Small intestine (tissue), 7 donors: ENCODE data around the gene RIPOR3. TPM values are rescaled to one million over a fixed set of nuclear protein-coding genes. Genes with fewer than 3 reads are reported as not detected.
"Not testable (repeated sequence)": the region's sequence is repeated elsewhere in the genome, so short reads cannot be mapped to it uniquely, and the experiment has no call there.

Experiments
- DNase-seq, 2 donors: peaks; one replicate each; pipeline versions ENCODE4 v3.0.0 to v3.0.0-alpha.2; 2013
- FAIRE-seq: peaks from 2 replicates; lab custom pipeline; 2012; peaks lifted over from hg19 to GRCh38; lab: Jason Lieb, UNC
- H3K27ac ChIP-seq, 3 donors: one replicate each; pipeline ENCODE4 v1.5.1; 2013; ENCODE audit warnings: low read length in 2 of 3, mild to moderate bottlenecking in 2 of 3, control low read depth in 1 of 3, inconsistent platforms in 1 of 3, low read depth in 1 of 3, moderate library complexity in 1 of 3
- H3K27me3 ChIP-seq, 3 donors: one replicate each; pipeline ENCODE4 v1.6.1; 2013; ENCODE audit warnings: low read length in 3 of 3, inconsistent platforms in 1 of 3; ENCODE audit not compliant: control insufficient read depth in 3 of 3, insufficient read depth in 3 of 3
- H3K36me3 ChIP-seq, 3 donors: one replicate each; pipeline ENCODE4 v1.6.1; 2013; ENCODE audit warnings: low read length in 3 of 3, inconsistent platforms in 1 of 3, low read depth in 1 of 3, mild to moderate bottlenecking in 1 of 3, moderate library complexity in 1 of 3; ENCODE audit not compliant: control insufficient read depth in 3 of 3, insufficient read depth in 2 of 3
- H3K4me1 ChIP-seq, 3 donors: one replicate each; pipeline ENCODE4 v1.6.1; 2013; ENCODE audit warnings: low read length in 2 of 3, inconsistent platforms in 1 of 3, low read depth in 1 of 3, mild to moderate bottlenecking in 1 of 3, moderate library complexity in 1 of 3; ENCODE audit not compliant: control insufficient read depth in 3 of 3, insufficient read depth in 2 of 3
- H3K4me3 ChIP-seq, 3 donors: one replicate each; pipeline ENCODE4 v1.5.1; 2013; ENCODE audit warnings: low read length in 3 of 3, control low read depth in 1 of 3, inconsistent platforms in 1 of 3, low read depth in 1 of 3, mild to moderate bottlenecking in 1 of 3, moderate library complexity in 1 of 3
- H3K9me3 ChIP-seq, 2 donors: one replicate each; pipeline ENCODE4 v1.6.1; 2013; ENCODE audit warnings: low read depth in 1 of 2, low read length in 1 of 2; ENCODE audit not compliant: control insufficient read depth in 2 of 2, insufficient read depth in 1 of 2
- WGBS, 3 donors: extraction: QIAGEN DNeasy Blood & Tissue Kit; methylation state at CpG; one replicate each; pipeline ENCODE4 v1.1.7; 2013; 5-methylcytosine and 5-hydroxymethylcytosine counted together
- polyA plus RNA-seq, 4 donors: library from polyadenylated mRNA; stranded (reverse) in 3 of 4; unstranded in 1 of 4; fragments of 200-250 nt in 3 of 4; fragments of 120-200 nt in 1 of 4; gene quantifications; one replicate each; pipeline versions ENCODE4 v1.2.1 to v1.2.3, GENCODE V29; 2013
- donor health status: healthy with polysubstance abuse.
- donor health status: control.
- donor health status: control.
- donor health status: Bipolar disorder and iron deficiency.
- donor health status: healthy.

Gene RIPOR3
- polyA plus RNA-seq, 4 donors = 0.22 to 10.9 (median 3.2) TPM

GRCh38 chr20:50607436-50607835, 83.9 kb downstream of the RIPOR3 start:
- FAIRE-seq (no peak), DNase-seq (no peak)
- H3K27me3 ChIP-seq = no peaks in the 10 kb centered on the region

GRCh38 chr20:50605136-50605535, 86.2 kb downstream of the RIPOR3 start:
- H3K36me3 ChIP-seq = peaks cover 0 to 7% (median 2%) of the 10 kb centered on the region in 3 donors
- WGBS, 3 donors = 90 to 93% (median 91%) methylated on average over 5 of the region's 5 CpGs

More at GRCh38 chr20:50607436-50607835, 83.9 kb downstream of the RIPOR3 start:
- H3K4me3 ChIP-seq = no peak overlapping the region
- peaks cover 0 to 2% (median 2%) of the 10 kb centered on the region in 3 donors for H3K36me3 ChIP-seq
- H3K4me1 ChIP-seq = no peaks in the 10 kb centered on the region
- H3K9me3 ChIP-seq = no peaks in the 10 kb centered on the region
- no peak overlapping the region for H3K27ac ChIP-seq
- WGBS, 3 donors = 76 to 92% (median 83%) methylated on average over 9 of the region's 9 CpGs

DNA sequence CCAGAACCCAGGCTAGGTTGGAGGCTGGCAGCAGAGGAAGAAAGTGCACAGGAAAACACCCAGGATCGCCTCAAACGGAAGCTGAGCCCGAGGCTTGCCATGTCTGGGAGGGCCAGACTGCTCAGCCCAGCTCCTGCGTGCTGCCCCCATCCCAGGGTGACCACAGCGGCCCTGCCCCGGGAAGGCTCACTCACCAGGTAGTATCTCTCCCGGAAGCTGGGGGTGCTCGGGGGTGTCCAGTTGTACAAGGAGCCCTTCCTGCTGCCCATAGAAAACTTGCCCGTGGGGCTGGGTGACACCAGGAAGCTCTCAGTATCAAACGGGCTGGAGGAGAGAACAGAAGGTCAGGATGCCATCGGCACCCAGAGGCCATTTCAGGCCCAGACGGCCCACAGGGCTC, 86.9 kb downstream of the RIPOR3 start:
- 91 to 92% (median 91%) methylated on average over 12 of the region's 12 CpGs for WGBS, 3 donors
- no peak for DNase-seq

More at GRCh38 chr20:50605136-50605535, 86.2 kb downstream of the RIPOR3 start:
- DNase-seq (no peak), FAIRE-seq (no peak)
- Histone ChIP-seq H3K4me1 (no peaks in the 10 kb centered on the region), H3K4me3 (no peak overlapping the region), H3K27me3 (no peaks in the 10 kb centered on the region), H3K9me3 (no peaks in the 10 kb centered on the region), H3K27ac (no peak overlapping the region)

DNA sequence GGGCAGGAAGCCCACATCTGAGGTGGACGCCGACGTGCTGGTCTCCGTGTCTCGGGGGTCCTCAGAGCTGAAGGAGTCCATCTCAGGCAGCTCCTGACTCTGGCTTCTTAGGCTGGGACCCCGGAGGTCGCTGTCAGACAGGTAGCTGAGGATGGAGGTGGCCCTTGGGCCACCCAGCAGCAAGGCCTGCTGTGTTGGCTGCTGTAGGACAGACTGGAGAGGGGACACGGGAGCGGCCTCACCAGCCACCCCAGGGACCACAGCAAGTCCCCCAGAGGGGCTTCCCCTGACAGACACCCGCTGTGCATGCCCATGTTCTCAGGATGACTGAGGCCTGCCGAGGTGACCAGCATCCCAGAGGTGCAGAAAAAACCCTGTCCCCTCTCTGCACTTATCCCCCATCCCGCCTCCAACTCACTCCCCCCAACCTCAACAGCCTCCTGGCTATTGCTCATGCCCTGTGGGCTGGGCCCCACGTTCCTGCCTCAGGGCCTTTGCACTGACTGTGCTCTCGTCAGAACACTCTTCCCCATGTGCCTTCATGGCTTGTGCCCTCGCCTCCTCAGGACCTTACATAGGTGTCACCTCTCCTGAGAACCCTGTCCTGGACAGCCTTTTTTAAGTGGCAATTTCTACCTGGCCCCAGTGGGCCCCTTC, 88.8 kb downstream of the RIPOR3 start:
- H3K9me3 ChIP-seq = no peaks in the 10 kb centered on the region
- peaks cover 0 to 7% (median 0%) of the 10 kb centered on the region in 3 donors for H3K36me3 ChIP-seq
- H3K27me3 ChIP-seq = no peaks in the 10 kb centered on the region
- no peaks in the 10 kb centered on the region for H3K4me1 ChIP-seq
- H3K4me3 ChIP-seq = no peak overlapping the region
- no peak overlapping the region for H3K27ac ChIP-seq
- no peak for FAIRE-seq
- WGBS, 3 donors = 91 to 92% (median 91%) methylated on average over 15 of the region's 15 CpGs
- no peak for DNase-seq

More for the DNA sequence above, 86.9 kb downstream of the RIPOR3 start:
- Histone ChIP-seq H3K4me1 (no peaks in the 10 kb centered on the region), H3K27me3 (no peaks in the 10 kb centered on the region), H3K9me3 (no peaks in the 10 kb centered on the region), H3K27ac (no peak overlapping the region), H3K36me3 (peaks cover 0 to 7% (median 2%) of the 10 kb centered on the region in 3 donors), H3K4me3 (no peak overlapping the region)
- no peak for FAIRE-seq

GRCh38 chr20:50601511-50602431, 89.6 kb downstream of the RIPOR3 start:
- WGBS, 3 donors = 69 to 81% (median 72%) methylated on average over 29 to 33 of the region's 33 CpGs
- no peak for DNase-seq
- Histone ChIP-seq H3K36me3 (peaks cover 0 to 7% (median 0%) of the 10 kb centered on the region in 3 donors), H3K27ac (no peak overlapping the region), H3K27me3 (no peaks in the 10 kb centered on the region), H3K9me3 (no peaks in the 10 kb centered on the region), H3K4me1 (no peaks in the 10 kb centered on the region), H3K4me3 (no peak overlapping the region)
- FAIRE-seq = no peak

DNA sequence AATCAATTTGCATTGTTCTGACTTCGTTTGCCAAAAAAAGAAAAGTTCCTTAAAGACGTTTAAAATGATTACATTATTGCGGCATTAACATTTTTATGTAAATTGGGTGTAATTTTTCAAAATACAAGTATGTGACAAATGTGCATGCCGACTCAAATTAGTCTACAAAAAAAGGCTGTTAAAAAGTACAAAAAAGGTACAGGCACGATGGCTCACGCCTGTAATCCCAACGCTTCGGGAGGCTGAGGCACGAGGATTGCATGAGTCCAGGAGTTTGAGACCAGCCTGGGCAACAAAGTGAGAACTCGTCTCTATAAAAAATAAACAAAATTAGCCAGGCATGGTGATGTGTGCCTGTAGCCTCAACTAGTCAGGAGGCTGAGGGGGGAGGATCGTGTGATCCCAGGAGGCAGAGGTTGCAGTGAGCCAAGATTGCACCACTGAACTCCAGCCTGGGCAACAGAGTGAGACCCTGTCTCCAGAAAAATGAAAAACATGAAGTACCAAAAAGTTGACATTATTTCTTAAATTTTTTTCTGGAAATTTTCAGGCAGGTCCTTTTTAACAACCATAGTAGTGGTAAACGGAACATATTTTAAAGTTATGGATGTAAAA, 91.0 kb downstream of the RIPOR3 start:
- no peak for FAIRE-seq
- Histone ChIP-seq H3K4me1 (peaks cover 0 to 5% (median 2%) of the 10 kb centered on the region in 3 donors), H3K36me3 (peaks cover 0 to 7% (median 0%) of the 10 kb centered on the region in 3 donors), H3K27me3 (no peaks in the 10 kb centered on the region), H3K9me3 (no peaks in the 10 kb centered on the region), H3K4me3 (no peak overlapping the region), H3K27ac (no peak overlapping the region)
- DNase-seq = no peak
- WGBS, 3 donors = 72 to 78% (median 73%) methylated on average over 12 of the region's 12 CpGs

DNA sequence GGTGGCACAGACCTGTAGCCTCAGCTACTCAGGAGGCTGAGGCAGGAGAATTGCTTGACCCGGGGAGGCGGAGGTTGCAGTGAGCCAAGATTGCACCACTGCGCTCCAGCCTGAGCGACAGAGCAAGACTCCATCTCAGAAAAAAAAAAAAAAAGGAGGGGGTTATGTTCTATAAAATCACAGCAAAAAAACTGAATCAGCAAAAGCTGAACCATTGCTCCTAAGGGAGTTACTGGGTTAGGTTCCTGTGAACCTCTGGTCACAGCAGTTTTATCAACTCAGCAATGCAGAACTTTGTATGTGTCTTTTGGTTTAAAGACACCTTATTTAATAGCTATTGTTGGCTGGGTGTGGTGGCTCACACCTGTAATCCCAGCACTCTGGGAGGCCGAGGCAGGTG, 92.6 kb downstream of the RIPOR3 start:
- not testable (repeated sequence) for FAIRE-seq, H3K36me3 ChIP-seq, H3K4me3 ChIP-seq, H3K27me3 ChIP-seq, H3K9me3 ChIP-seq, H3K27ac ChIP-seq, DNase-seq, H3K4me1 ChIP-seq
- 85 to 96% (median 95%) methylated on average over 5 of the region's 5 CpGs for WGBS, 3 donors

GRCh38 chr20:50598074-50598473, 93.3 kb downstream of the RIPOR3 start:
- DNase-seq = no peak
- Histone ChIP-seq H3K4me3 (no peak overlapping the region), H3K9me3 (no peaks in the 10 kb centered on the region), H3K36me3 (peaks cover 0 to 11% (median 0%) of the 10 kb centered on the region in 3 donors), H3K4me1 (peaks cover 0 to 5% (median 2%) of the 10 kb centered on the region in 3 donors), H3K27ac (no peak overlapping the region), H3K27me3 (peaks cover 0 to 2% (median 0%) of the 10 kb centered on the region in 3 donors)
- no peak for FAIRE-seq
- WGBS, 3 donors = 86 to 88% (median 87%) methylated on average over 7 of the region's 7 CpGs
